GM12878 (cell line): Measurements from ENCODE around the gene SPATA1.

ENCODE experiments used
- BMI1 ChIP-seq: fragments of 450-650 bp; IDR thresholded peaks from 2 replicates; pipeline ENCODE4 v1.6.1; 2016; ENCODE audit warnings: mild to moderate bottlenecking, moderate library complexity, borderline replicate concordance
- CREM ChIP-seq: IDR thresholded peaks from 2 replicates; pipeline ENCODE4 v1.6.1; 2014; ENCODE audit warnings: antibody characterized with exemption, low read depth
- EP300 ChIP-seq, 2 experiments: fragments of 150-350 bp in 1 of 2; IDR thresholded peaks; 2 replicates each; pipeline ENCODE4 v1.6.1; 2011 to 2012; ENCODE audit warnings: low read depth in 2 of 2, low read length in 2 of 2, borderline replicate concordance in 1 of 2, improper control_type of control experiment in 1 of 2, inconsistent platforms in 1 of 2; ENCODE audit not compliant: control insufficient read depth in 1 of 2
- ESRRA ChIP-seq: IDR thresholded peaks from 2 replicates; pipeline ENCODE4 v1.6.1; 2012; ENCODE audit warnings: mild to moderate bottlenecking, low read length, improper control_type of control experiment
- FOXM1 ChIP-seq: IDR thresholded peaks from 2 replicates; pipeline ENCODE4 v1.6.1; 2012; ENCODE audit warnings: low read depth, mild to moderate bottlenecking, inconsistent platforms, low read length, moderate library complexity
- JUND ChIP-seq: IDR thresholded peaks from 2 replicates; pipeline ENCODE4 v1.6.1; 2012; ENCODE audit warnings: low read depth, mild to moderate bottlenecking, low read length, improper control_type of control experiment, moderate library complexity
- NRF1 ChIP-seq: conservative IDR thresholded peaks from 2 replicates; pipeline ENCODE4 v1.6.1; 2011; ENCODE audit warnings: mild to moderate bottlenecking, low read depth, low read length, improper control_type of control experiment
- POLR2A ChIP-seq: IDR thresholded peaks from 2 replicates; pipeline ENCODE4 v1.6.1; 2011; ENCODE audit warnings: low read depth, mild to moderate bottlenecking, low read length
- SMC3 ChIP-seq: IDR thresholded peaks from 2 replicates; pipeline ENCODE4 v1.6.1; 2011; ENCODE audit warnings: low read length, improper control_type of control experiment, borderline replicate concordance
- TF ChIP-seq, protein P1 (sequence below), 3 experiments: IDR thresholded peaks in 2 of 3; conservative IDR thresholded peaks in 1 of 3; 2 replicates each; pipeline ENCODE4 v1.5.1; 2011; ENCODE audit warnings: low read depth in 3 of 3, low read length in 3 of 3, mild to moderate bottlenecking in 3 of 3, control low read depth in 2 of 3, moderate library complexity in 2 of 3, inconsistent platforms in 1 of 3, mixed read lengths in 1 of 3; ENCODE audit not compliant: control insufficient read depth in 2 of 3, insufficient read depth in 1 of 3; ENCODE audit errors: extremely low read depth in 1 of 3

DNA sequence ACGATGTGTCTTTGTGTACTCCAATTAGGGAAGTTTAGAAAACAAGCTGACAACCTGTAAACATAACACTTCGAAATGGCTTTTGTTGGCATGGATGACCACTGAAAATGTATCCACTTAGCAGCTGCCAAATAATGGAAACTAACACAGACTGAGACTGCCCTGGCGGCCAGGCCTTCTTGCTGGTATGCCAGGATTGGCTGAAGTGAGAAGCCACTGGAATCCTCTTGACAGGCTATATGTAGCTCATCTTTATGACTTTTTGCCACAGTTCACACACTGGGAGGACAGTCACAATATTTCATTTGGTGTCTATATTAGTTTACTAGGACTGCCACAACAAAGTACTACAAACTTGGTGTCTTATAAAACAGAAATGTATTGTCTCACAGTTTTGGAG is 80.9 kb downstream of the SPATA1 start:
- TF ChIP-seq ESRRA (no peak), BMI1 (no peak), POLR2A (no peak), FOXM1 (no peak), CREM (no peak), NRF1 (no peak), EP300 (IDR thresholded peaks at IDR 0.05; ENCODE audit: borderline replicate concordance in 1 of 2, control insufficient read depth in 1 of 2, low read depth in 2 of 2, low read length in 2 of 2) (no peak), SMC3 (no peak), JUND (no peak)
- TF ChIP-seq, protein P1, sequence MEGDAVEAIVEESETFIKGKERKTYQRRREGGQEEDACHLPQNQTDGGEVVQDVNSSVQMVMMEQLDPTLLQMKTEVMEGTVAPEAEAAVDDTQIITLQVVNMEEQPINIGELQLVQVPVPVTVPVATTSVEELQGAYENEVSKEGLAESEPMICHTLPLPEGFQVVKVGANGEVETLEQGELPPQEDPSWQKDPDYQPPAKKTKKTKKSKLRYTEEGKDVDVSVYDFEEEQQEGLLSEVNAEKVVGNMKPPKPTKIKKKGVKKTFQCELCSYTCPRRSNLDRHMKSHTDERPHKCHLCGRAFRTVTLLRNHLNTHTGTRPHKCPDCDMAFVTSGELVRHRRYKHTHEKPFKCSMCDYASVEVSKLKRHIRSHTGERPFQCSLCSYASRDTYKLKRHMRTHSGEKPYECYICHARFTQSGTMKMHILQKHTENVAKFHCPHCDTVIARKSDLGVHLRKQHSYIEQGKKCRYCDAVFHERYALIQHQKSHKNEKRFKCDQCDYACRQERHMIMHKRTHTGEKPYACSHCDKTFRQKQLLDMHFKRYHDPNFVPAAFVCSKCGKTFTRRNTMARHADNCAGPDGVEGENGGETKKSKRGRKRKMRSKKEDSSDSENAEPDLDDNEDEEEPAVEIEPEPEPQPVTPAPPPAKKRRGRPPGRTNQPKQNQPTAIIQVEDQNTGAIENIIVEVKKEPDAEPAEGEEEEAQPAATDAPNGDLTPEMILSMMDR (IDR thresholded peaks at IDR 0.05 in 2 of 3, conservative IDR thresholded peaks at IDR 0.05 in 1 of 3; ENCODE audit: control insufficient read depth in 2 of 3, extremely low read depth in 1 of 3, insufficient read depth in 1 of 3, low read depth in 3 of 3, low read length in 3 of 3), result no peak
